GM18526 (cell line): Measurements from ENCODE around the gene JAK3.
A peak's percentile ranks its signal among the peaks of the same experiment; 100 is the strongest.

Source experiments
- POLR2A ChIP-seq: IDR thresholded peaks from 3 replicates; pipeline ENCODE4 v1.6.1; 2011; ENCODE audit not compliant: insufficient read length; ENCODE audit errors: extremely low read depth

Gene JAK3

GRCh38 chr19:17871032-17871877 lies 23.5 kb upstream of the JAK3 start:
- no peak for TF ChIP-seq POLR2A

DNA sequence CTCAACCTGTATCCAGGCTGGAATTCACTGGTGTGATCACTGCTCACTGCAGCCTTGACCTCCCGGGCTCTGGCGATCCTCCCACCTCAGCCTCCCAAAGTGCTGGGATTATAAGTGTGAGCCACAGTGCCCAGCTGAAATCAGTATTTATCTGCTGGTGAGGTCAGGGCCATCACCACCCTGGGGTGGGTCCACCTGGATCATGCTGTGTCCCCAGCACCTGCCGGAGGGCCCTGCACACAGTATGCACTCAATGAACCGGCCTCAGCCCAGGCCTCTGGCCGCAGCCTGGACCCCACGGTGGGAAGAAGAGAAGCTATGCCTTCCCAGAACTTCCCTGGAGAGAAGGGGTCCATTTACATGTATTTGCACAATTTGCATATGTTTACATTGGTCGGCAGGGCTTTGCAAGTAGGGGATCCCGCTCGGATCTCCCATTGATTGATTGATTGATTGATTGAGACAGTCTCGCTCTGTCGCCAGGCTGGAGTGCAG lies 21.4 kb upstream of the JAK3 start:
- TF ChIP-seq POLR2A, result no peak

- TF ChIP-seq POLR2A, result no peak
Observed at GRCh38 chr19:17868669-17869068, 20.9 kb upstream of the JAK3 start.

- no peak for TF ChIP-seq POLR2A
Observed at GRCh38 chr19:17866964-17867486, 19.2 kb upstream of the JAK3 start.

DNA sequence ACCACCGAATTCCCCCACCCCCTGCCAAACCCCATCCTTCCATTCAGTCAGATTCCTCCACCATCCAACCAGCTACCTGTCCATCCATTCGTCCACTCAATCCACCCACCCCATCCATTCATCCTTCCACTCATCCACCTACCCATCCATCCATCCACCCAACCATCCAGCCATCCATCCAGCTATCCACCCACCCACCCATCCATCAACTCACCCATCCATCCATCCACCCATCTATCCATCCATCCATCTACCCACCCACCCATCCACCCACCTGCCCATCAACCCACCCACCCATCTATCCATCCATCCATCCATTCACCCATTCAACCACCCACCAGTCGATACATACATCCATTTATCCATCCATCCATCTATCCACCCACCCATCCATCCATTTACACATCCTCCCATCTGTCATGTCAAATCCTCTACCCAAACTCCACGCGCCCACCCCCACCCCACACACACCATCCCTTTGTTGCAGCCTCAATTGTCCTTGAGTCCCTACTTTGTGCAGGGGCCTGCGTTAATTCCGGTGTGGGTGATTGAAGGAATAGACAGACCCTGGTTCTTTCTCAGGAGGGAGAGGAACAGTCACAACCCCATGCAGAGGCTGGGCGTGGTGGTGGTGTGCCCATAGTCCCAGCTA lies 18.7 kb upstream of the JAK3 start:
- no peak for TF ChIP-seq POLR2A

DNA sequence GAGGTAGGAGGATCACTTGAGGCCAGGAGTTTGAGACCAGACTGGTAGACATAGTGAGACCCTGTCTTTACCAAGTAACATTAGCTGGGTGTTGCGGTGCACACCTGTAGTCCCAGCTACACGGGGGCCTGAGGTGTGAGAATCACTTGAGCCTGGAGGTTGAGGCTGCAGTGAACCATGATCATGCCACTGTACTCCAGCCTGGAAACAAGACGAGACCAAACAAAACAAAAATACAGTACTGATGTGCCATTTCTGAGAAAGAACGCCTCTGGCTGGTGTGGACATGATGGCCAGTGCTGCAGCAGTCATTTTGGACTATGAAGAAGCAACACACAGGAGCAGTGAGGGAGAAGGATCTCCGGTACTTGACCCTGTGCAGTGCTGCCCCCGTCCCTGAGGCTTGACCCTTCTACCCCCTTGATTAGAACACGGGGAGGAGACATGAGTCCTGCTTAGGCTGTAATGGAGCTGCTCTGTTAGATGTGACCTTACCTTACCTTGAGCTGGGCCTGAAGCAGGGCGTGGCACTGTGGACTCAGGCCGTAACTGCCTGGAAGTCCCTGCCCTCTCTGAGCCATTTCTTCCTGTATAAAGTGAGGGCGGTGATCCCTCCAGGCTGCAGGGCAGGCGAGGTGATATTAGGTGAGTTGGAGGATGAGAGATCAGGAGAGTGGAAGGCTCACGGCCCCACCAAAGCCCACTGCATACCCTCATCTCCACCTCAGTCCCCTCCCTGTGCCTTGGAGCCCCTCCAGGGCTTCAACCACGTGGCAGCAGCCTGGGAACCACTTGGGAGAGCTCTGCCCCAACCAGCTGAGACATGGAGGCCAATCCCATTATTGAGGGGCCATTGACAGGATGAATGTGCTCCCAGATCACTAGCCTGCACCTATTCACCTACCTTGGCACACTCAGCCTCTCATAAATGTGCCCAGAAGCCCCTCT lies 17.9 kb upstream of the JAK3 start:
- TF ChIP-seq POLR2A, result peak; percentile 41

- no peak for TF ChIP-seq POLR2A
Observed at GRCh38 chr19:17863520-17864182, 15.9 kb upstream of the JAK3 start.

GRCh38 chr19:17862711-17863519 lies 15.1 kb upstream of the JAK3 start:
- no peak for TF ChIP-seq POLR2A

DNA sequence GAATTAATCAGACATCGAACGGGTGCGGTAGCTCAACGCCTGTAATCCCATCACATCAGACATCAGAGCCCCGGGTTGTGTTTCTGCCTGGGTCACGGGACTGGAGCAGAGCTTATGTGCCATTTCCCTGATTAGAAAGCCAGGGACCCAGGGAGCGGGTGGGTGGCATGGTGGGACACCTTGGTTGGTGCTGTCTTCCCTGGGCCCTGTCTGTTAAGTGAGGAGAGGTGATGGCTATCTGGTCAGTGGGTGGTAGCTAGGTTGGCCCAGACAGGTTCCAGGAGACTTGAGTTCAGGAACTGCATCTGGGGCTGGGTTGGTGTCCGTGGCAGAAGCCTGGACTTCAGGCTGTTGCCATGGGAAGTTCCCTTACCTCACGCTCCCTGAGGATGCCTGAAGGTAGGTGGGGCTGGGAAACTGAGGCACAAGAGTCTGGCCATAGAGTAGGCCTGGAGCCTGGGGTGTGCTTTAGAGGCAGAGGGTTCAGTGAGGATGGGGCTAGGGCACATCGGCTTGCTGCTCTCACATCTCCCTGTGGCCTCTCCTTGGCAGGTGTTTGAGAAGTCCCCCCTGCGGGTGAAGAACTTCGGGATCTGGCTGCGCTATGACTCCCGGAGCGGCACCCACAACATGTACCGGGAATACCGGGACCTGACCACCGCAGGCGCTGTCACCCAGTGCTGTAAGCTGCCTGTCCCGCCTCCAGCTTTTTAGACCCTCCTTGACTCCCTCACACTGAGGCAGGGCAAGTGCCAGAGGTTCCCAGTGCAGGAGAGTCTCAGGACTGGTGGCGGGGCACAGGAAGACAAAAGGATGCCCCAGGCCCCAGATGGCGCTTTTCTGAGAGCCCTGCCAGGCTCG lies 14.0 kb upstream of the JAK3 start:
- no peak for TF ChIP-seq POLR2A

- no peak for TF ChIP-seq POLR2A
Observed at GRCh38 chr19:17860993-17861360, 13.2 kb upstream of the JAK3 start.

GRCh38 chr19:17860331-17860992 lies 12.7 kb upstream of the JAK3 start:
- TF ChIP-seq POLR2A, result no peak
